GM18511 (cell line): ENCODE data around the gene MSI2.
A peak's percentile ranks its signal among the peaks of the same experiment; 100 is the strongest.

Experiments
- ATAC-seq: cut with Tn5 transposase; IDR thresholded peaks from one replicate; pipeline ENCODE4 v1.9.1; 2021; ENCODE audit warnings: mild to moderate bottlenecking, moderate library complexity; ENCODE audit not compliant: unreplicated experiment

Gene MSI2

GRCh38 chr17:57363580-57363979, 107.3 kb downstream of the MSI2 start:
- ATAC-seq, result no peak

- ATAC-seq, result no peak
These were observed 107.8 kb downstream of the MSI2 start for GRCh38 chr17:57363998-57364643.

- no peak for ATAC-seq
These were observed 109.1 kb downstream of the MSI2 start for GRCh38 chr17:57365420-57365819.

DNA sequence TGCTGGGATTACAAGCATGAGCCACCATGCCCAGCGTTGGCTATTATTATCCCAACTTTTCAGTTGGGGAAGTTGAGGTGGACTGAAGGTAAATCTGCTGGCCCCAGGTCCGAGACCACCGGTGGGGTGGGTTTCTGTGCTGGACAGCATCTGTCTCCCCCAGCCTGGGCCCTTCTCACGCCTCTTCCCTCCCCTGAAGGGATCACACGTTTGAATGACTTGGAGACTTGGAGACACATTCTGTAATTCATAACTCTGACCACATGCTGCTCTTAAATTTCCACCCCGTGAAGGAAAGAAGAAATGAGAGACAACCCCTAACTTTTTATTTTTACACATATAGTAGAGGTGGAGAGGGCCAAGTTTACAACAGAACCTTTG, 109.8 kb downstream of the MSI2 start:
- no peak for ATAC-seq

DNA sequence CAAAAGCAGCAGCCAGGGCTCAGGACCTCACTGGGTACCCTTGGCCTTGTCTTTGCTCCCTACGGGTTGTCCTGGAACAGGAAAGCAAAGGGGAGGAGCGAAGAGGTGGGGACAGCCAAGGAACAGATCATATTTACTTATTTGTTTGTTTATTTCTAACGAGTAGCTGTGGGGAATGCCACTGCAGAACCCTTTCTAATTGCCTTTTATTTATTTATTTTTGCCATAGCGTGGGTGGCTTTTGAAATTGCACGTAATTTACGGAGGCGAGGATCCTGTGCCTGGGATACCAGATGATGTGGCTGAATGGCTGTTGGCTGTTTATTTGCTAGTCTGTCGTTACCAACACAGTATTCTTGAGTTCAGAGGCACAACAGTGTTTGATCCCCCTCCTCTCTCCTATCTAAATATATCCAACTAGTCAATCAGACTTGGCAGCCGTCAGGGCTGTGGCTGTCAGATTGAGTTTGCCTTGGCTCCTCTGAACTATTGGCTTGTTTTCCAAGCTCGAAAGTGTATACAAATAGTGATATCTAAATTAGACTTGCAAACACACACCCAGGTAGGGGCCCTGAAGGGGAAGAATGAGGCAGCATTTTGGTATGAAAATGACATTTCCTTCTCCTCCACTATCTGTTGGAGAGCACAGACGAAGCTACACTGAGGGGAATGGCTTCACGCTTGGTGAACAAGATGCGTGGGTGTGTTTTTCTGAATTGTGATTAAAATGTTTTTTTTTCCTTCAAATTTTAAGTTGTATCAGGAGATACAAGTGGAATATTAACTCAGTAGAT, 110.4 kb downstream of the MSI2 start:
- ATAC-seq, result no peak

- ATAC-seq, result no peak
These were observed 112.5 kb downstream of the MSI2 start for GRCh38 chr17:57368637-57369336.

GRCh38 chr17:57369509-57369945, 113.2 kb downstream of the MSI2 start:
- ATAC-seq, result peak; percentile 39

DNA sequence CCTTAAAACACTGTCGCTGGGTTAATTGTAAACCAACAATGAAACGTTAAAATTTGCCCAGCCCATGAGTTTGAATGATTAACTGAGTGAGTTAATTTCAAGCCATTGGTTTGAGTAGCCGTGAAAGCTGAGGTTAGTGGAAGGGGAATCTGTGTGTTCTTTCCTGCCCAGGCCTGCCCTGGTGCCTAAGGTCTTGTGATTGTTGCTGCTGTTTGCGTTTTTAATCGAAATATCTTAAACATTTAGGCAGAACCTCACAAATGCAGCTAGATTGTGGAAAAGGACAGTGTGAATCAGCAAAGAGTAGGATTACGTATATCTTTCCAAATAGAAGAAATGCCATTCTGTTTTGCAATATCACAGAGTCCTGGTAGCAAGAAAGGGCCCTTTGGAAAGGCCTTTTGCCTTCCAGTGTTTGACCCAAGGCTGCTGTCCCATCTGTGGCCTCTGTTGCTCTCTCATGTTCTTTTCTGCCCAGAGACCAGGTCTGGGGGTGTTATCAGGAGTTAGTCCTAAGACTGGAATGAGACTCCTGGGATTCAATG, 113.8 kb downstream of the MSI2 start:
- ATAC-seq, result peak; percentile 81

DNA sequence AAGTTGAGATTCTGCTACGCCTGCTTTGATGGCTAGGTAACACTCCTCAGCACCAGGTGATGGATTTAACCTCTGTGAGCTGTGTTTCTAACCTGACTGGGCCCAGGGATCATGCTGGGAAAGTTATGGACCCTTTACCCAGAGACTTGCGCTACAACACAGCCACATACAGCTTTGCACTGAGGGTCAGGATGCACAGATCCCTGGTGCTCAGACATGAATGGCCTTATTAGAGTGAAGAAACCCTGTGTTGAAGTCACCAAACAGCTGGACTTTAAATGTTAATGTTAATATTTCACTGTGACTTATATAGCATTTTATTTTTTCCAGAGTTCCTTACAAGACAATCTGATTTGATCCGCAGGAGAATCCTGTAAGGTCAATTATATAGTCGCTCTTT, 114.3 kb downstream of the MSI2 start:
- ATAC-seq, result no peak

GRCh38 chr17:57372156-57372555, 115.8 kb downstream of the MSI2 start:
- ATAC-seq, result no peak

DNA sequence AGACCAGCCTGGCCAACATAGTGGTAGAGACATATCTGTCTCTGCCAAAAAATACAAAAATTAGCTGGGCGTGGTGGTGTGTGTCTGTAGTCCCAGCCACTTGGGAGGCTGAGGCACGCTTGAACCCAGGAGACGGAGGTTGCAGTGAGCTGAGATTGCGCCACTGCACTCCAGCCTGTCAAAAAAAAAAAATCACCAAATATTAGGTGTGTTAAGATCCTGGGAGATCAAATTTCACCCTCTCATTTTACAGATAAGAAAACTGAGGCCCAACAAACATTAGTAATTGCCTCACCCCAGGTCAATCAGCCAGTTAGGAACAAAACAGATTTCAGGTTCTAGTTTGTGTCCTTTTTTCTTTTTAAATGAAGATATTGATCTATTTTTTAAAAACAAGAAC, 116.7 kb downstream of the MSI2 start:
- ATAC-seq, result no peak

DNA sequence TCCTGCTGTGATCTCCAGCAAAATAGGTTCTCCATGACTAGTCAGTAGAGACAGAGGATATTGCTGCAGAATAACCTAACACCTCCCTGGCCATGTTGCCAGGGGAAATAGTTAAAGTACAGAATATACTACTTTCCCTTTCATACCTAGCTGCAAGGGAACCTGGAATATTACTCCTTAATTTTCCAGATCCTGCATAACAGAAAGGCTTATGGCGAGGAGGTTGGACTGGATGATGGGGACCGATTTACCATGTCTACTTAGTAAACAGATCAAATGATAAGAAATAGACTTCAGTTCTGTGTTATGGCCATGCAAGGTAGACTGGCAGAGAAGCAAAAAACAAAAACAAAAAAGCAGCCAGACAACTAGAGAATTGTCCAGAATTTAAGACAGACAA, 117.4 kb downstream of the MSI2 start:
- no peak for ATAC-seq

DNA sequence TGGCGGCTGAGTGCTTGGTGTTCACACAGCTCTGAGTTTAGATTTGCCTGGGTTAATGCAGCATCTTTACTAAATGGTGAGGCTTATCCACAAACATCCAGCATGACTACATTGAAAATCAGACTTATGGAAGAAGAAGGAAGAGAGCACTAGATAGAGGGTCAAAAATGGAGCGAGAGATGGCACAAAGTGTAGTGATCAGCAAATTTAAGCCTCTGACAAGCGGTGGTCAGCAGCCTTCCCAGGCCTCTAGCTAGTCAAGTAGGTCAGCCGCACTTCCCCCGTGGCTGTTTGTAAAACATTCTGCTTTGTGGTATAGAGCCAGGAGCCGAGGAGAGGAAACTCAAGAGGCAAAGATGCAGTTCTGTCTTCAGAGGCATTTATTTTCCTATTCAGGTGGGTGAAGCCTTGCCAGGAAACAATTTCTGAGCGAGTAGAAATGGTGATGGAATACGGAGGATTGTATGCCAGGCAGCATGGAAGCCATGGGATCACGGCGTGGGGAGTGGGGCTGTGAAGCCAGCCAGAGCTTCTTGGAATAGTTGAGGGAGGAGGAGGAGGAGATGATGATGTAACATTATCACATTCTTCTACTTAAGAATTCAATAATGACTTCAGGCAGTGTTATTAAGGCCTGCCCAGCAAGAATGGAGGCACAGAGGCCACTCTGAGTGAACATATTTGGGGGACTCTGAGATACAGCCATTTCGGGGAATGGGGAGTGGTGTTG, 118.9 kb downstream of the MSI2 start:
- ATAC-seq, result no peak

GRCh38 chr17:57375770-57376225, 119.5 kb downstream of the MSI2 start:
- no peak for ATAC-seq

GRCh38 chr17:57377094-57377493, 120.8 kb downstream of the MSI2 start:
- no peak for ATAC-seq

DNA sequence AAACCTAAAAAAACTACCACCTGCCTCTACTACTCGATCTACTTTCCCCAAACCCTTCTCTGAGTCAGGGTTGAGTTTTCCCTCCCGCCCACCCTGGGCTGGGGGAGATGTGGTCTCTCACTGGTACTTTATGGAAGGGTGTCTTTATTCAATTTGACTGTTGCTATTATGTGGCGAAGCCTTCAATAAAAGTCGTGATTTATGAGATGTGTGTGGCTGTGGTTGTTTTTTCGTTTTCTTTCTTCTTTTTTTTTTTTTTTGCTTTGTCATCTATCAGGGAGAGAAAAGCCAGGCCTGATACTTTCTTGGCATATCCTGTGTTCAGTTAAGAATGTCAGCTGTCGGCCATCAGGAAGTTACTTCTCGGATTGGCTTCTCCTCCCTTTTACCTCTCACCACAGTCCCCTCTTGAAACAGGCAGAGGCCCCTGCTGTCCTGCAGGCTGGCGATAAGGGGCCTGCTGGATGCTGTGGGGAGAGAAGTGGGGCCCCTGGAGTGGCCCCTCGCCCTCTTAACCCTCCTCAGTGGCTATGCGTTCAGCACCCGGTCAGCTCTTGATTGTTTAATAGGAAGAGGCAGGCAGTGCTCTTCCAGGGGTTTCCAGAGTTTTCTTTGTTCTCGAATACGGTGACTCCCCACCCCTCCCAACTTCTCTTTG, 123.0 kb downstream of the MSI2 start:
- no peak for ATAC-seq

DNA sequence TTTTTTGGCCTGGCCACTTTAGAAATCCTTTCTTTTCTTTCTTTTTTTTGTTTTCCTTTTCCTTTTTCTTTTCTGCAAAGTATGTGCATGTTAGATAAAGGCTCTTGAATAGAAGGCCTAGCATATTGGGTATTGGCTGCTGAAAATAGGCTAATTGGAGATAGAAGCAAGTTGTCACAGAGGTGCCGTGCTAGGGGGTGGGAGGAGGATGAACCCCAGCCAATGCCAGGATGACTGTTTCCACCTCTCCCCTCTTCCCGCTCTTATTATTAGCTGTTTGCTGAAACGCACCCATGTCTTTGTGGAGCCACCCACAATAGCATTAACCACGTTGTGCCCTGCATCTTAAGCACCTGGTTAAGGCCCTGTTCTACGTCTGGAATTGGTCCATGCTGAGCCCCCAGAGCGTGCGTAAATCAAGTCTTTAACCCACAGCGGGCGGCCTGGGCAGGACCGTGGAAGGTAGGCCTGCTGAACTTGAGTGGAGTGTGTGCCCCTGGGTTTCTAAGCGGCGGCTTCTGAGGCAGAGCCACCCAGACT, 123.6 kb downstream of the MSI2 start:
- ATAC-seq, result no peak

DNA sequence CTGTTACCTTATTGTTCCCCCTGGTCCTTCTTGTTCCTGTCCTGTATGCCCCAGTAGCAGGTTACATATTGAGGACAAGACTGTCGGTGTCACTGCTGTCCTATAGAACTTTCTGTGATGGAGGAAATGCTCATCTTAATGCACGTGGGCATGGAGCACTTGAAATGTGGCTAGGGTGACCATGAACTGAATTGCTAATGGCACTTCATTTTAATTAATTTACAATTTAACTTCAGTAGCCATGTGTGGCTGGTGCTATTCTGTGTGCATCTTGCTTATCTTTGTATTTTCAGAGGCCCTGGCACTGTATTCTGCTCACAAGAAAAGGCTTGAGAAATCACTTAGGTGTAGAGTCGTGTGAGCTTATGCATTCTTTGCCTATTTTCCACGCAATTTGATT, 125.2 kb downstream of the MSI2 start:
- no peak for ATAC-seq

DNA sequence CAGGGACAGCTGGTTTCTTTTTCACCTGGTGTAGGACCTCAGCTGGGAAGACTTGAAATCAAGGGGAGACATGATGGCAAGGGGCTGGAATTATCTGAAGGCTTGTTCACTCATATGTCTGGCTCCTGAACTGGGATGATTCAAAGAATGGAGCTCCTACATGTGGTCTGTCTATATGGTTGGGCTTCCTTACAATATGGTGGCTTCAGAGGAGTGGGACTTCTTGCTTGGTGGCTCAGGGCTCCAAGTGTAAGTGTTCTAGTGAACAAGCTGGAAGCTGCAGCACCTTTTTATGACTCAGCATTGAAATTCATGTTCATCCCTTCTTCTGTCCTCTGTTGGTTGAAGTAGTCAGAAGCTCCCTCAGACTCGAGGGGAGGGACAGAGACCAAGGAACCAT, 127.9 kb downstream of the MSI2 start:
- no peak for ATAC-seq

DNA sequence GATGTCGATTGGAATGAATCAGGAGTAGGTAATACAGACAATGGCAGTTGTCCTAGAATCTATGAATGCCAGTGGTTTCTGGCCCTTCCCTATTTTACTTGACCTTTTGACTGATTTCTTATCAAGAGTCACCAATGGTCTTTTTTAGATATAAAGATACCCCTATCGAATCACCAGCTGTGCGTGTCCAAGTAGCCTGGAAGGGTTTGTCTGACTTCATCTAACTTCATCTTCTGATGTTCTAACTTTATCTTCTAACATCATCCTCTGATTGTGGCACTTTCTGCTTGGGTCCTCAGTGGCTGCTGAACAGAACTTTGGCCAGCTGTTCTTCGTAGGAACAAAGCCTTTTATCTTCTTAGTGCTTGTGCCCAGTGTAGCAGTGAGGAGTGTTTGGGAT, 129.7 kb downstream of the MSI2 start:
- ATAC-seq, result no peak
